BLaER1 treated with 17β-estradiol and CSF1 and Interleukin-3, amounts not matched to agents 10 nM and 100 nM (cell line): ENCODE measurements around the gene CPEB4.

Experiments used
- H3K27ac ChIP-seq, 11 experiments: shearing (Covaris generic); formaldehyde crosslinking; 2 replicates each; pipeline ENCODE4 v1.8.1; 2022
- H3K27me3 ChIP-seq, 11 experiments: shearing (Covaris generic); formaldehyde crosslinking; 2 replicates each; pipeline ENCODE4 v1.8.1; 2022
- H3K36me3 ChIP-seq, 11 experiments: shearing (Covaris generic); formaldehyde crosslinking; 2 replicates each; pipeline ENCODE4 v1.8.1; 2022
- H3K4me1 ChIP-seq, 10 experiments: shearing (Covaris generic); formaldehyde crosslinking; 2 replicates each; pipeline ENCODE4 v1.8.1; 2022
- H3K4me2 ChIP-seq, 11 experiments: shearing (Covaris generic); formaldehyde crosslinking; 2 replicates each; pipeline ENCODE4 v1.8.1; 2022
- H3K4me3 ChIP-seq, 10 experiments: shearing (Covaris generic); formaldehyde crosslinking; 2 replicates each; pipeline ENCODE4 v1.8.1; 2022
- H3K9ac ChIP-seq, 11 experiments: shearing (Covaris generic); formaldehyde crosslinking; 2 replicates each; pipeline ENCODE4 v1.8.1; 2022
- H3K9me3 ChIP-seq, 11 experiments: shearing (Covaris generic); formaldehyde crosslinking; replicated peaks in 1 of 11; 2 replicates each; pipeline ENCODE4 v1.8.1; 2022
- H4K20me1 ChIP-seq, 11 experiments: shearing (Covaris generic); formaldehyde crosslinking; 2 replicates each; pipeline ENCODE4 v1.8.1; 2022
- Cebpa-rat ChIP-seq, 11 experiments: shearing (Covaris generic); IDR thresholded peaks; 2 replicates each; pipeline ENCODE4 v1.8.1; 2022

CPEB4 gene

GRCh38 chr5:173925449-173926071 is 37.4 kb downstream of the CPEB4 start:
- no peak for TF ChIP-seq Cebpa-rat (IDR thresholded peaks at IDR 0.05)
- H3K4me1 ChIP-seq, result peaks cover 67 to 85% (median 68%) of the 10 kb centered on the region in 10 experiments
- peaks cover 0 to 56% (median 0%) of the 10 kb centered on the region in 11 experiments; a peak in 4 of 22 replicates for H4K20me1 ChIP-seq
- peak overlapping the region; percentile 35 to 92 (median 80) for H3K4me2 ChIP-seq
- H3K27ac ChIP-seq, result peak overlapping the region in 4 of 11 experiments; percentile 27 to 41 (median 38); a peak in 5 of 22 replicates
- H3K4me3 ChIP-seq, result no peak overlapping the region
- no peak overlapping the region for H3K9ac ChIP-seq
- peaks cover 0 to 49% (median 0%) of the 10 kb centered on the region in 11 experiments; a peak in 6 of 22 replicates for H3K36me3 ChIP-seq
- no peaks in the 10 kb centered on the region for H3K9me3 ChIP-seq
- no peaks in the 10 kb centered on the region for H3K27me3 ChIP-seq

DNA sequence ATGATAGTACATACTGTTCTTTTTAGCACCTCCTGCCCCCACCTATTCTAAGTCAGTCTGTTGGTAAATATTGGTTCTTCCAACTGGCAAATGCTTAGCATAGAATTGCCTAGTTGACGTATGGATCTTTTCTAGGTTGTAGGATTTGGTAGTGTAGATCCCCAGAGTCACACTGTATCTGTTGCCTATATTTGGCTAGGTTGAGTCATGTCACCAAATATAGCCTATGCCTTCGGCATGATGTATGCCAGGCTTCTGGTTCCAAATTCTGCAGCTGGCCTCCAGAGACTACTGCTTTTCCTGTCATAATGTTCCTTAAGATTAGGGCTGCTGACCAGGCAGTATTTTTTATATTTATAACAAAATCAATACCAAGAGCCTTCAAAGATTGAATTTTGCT is 38.2 kb downstream of the CPEB4 start:
- no peaks in the 10 kb centered on the region for H3K27me3 ChIP-seq
- peaks cover 0 to 63% (median 0%) of the 10 kb centered on the region in 11 experiments; a peak in 4 of 22 replicates for H4K20me1 ChIP-seq
- no peak overlapping the region; a peak in 1 of 20 replicates for H3K4me3 ChIP-seq
- peaks cover 0 to 57% (median 0%) of the 10 kb centered on the region in 11 experiments; a peak in 6 of 22 replicates for H3K36me3 ChIP-seq
- H3K9ac ChIP-seq, result peak overlapping the region in 2 of 11 experiments; percentile 13 to 27; a peak in 3 of 22 replicates
- TF ChIP-seq Cebpa-rat (IDR thresholded peaks at IDR 0.05), result no peak
- peak overlapping the region in 8 of 11 experiments; percentile 8 to 41 (median 27); a peak in 7 of 22 replicates for H3K27ac ChIP-seq
- peaks cover 59 to 77% (median 60%) of the 10 kb centered on the region in 10 experiments for H3K4me1 ChIP-seq
- no peaks in the 10 kb centered on the region for H3K9me3 ChIP-seq
- peak overlapping the region; percentile 65 to 92 (median 80) for H3K4me2 ChIP-seq

- no peak for TF ChIP-seq Cebpa-rat (IDR thresholded peaks at IDR 0.05)
- Histone ChIP-seq H3K27ac (peak overlapping the region in 2 of 11 experiments; percentile 0 to 17; a peak in 1 of 22 replicates), H3K4me1 (peaks cover 33 to 50% (median 34%) of the 10 kb centered on the region in 10 experiments), H3K27me3 (no peaks in the 10 kb centered on the region), H3K9me3 (no peaks in the 10 kb centered on the region), H3K9ac (no peak overlapping the region), H3K4me3 (no peak overlapping the region), H4K20me1 (peaks cover 0 to 88% (median 0%) of the 10 kb centered on the region in 11 experiments; a peak in 5 of 22 replicates), H3K36me3 (peaks cover 0 to 67% (median 0%) of the 10 kb centered on the region in 11 experiments; a peak in 6 of 22 replicates), H3K4me2 (peak overlapping the region in 2 of 11 experiments; percentile 2 to 35; a peak in 1 of 22 replicates)
Observed at GRCh38 chr5:173928871-173929574, 40.9 kb downstream of the CPEB4 start.

- Histone ChIP-seq H3K4me1 (peaks cover 0 to 18% (median 0%) of the 10 kb centered on the region in 10 experiments; a peak in 4 of 20 replicates), H3K36me3 (peaks cover 0 to 75% (median 0%) of the 10 kb centered on the region in 11 experiments; a peak in 6 of 22 replicates), H3K4me2 (no peak overlapping the region), H3K9me3 (no peaks in the 10 kb centered on the region), H4K20me1 (peaks cover 0 to 97% (median 0%) of the 10 kb centered on the region in 11 experiments; a peak in 5 of 22 replicates), H3K27ac (no peak overlapping the region), H3K9ac (no peak overlapping the region), H3K27me3 (no peaks in the 10 kb centered on the region), H3K4me3 (no peak overlapping the region)
- no peak for TF ChIP-seq Cebpa-rat (IDR thresholded peaks at IDR 0.05)
Observed at GRCh38 chr5:173932695-173933139, 44.6 kb downstream of the CPEB4 start.

DNA sequence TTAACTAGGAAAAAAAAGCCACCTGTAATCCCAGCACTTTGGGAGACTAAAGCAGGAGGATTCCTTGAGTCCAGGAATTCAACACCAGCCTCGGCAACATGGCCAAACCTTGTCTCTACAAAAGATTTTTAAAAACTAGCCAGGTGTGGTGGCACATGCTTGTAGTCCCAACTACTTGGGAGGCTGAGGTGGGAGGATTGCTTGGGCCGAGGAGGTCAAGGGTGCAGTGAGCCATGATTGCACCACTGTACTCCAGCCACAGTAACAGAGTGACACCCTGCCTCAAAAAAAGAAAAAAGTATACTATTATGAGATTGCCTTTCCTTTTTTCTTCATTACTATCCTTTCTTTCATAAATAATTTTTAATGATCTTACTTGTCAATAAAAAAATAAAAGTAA is 45.8 kb downstream of the CPEB4 start:
- Histone ChIP-seq H3K9ac (no peak overlapping the region), H3K9me3 (no peaks in the 10 kb centered on the region), H3K36me3 (peaks cover 0 to 74% (median 0%) of the 10 kb centered on the region in 11 experiments; a peak in 5 of 22 replicates), H3K27me3 (no peaks in the 10 kb centered on the region), H3K27ac (no peak overlapping the region), H3K4me3 (no peak overlapping the region), H3K4me2 (no peak overlapping the region), H4K20me1 (peaks cover 0 to 98% (median 0%) of the 10 kb centered on the region in 11 experiments; a peak in 5 of 22 replicates), H3K4me1 (peaks cover 0 to 7% (median 0%) of the 10 kb centered on the region in 10 experiments; a peak in 4 of 20 replicates)
- TF ChIP-seq Cebpa-rat (IDR thresholded peaks at IDR 0.05), result no peak

- H3K9ac ChIP-seq, result no peak overlapping the region
- H3K36me3 ChIP-seq, result peaks cover 0 to 82% (median 0%) of the 10 kb centered on the region in 11 experiments; a peak in 5 of 22 replicates
- H3K27me3 ChIP-seq, result no peaks in the 10 kb centered on the region
- TF ChIP-seq Cebpa-rat (IDR thresholded peaks at IDR 0.05), result no peak
- no peaks in the 10 kb centered on the region for H3K4me1 ChIP-seq
- no peak overlapping the region for H3K4me3 ChIP-seq
- H3K9me3 ChIP-seq, result no peaks in the 10 kb centered on the region
- peaks cover 0 to 99% (median 0%) of the 10 kb centered on the region in 11 experiments; a peak in 5 of 22 replicates for H4K20me1 ChIP-seq
- no peak overlapping the region for H3K4me2 ChIP-seq
- H3K27ac ChIP-seq, result no peak overlapping the region
Observed at GRCh38 chr5:173935396-173935795, 47.2 kb downstream of the CPEB4 start.

GRCh38 chr5:173940269-173940668 is 52.1 kb downstream of the CPEB4 start:
- Histone ChIP-seq H3K27ac (no peak overlapping the region), H3K4me3 (no peak overlapping the region), H3K9ac (no peak overlapping the region), H4K20me1 (peaks cover 0 to 96% (median 0%) of the 10 kb centered on the region in 11 experiments; a peak in 6 of 22 replicates), H3K4me1 (peaks cover 0 to 7% (median 0%) of the 10 kb centered on the region in 10 experiments; a peak in 1 of 20 replicates), H3K36me3 (peaks cover 0 to 64% (median 7%) of the 10 kb centered on the region in 11 experiments; a peak in 12 of 22 replicates), H3K4me2 (no peak overlapping the region), H3K9me3 (no peaks in the 10 kb centered on the region), H3K27me3 (no peaks in the 10 kb centered on the region)
- TF ChIP-seq Cebpa-rat (IDR thresholded peaks at IDR 0.05), result no peak

GRCh38 chr5:173941102-173941501 is 53.0 kb downstream of the CPEB4 start:
- Histone ChIP-seq H3K27me3 (no peaks in the 10 kb centered on the region), H3K36me3 (peaks cover 0 to 65% (median 8%) of the 10 kb centered on the region in 11 experiments; a peak in 14 of 22 replicates), H4K20me1 (peaks cover 0 to 97% (median 0%) of the 10 kb centered on the region in 11 experiments; a peak in 6 of 22 replicates), H3K4me3 (no peak overlapping the region), H3K4me1 (peaks cover 0 to 7% (median 0%) of the 10 kb centered on the region in 10 experiments; a peak in 1 of 20 replicates), H3K4me2 (no peak overlapping the region), H3K27ac (no peak overlapping the region), H3K9ac (no peak overlapping the region), H3K9me3 (no peaks in the 10 kb centered on the region)
- no peak for TF ChIP-seq Cebpa-rat (IDR thresholded peaks at IDR 0.05)
